NCI-H524 treated with DMSO at 0.1 percent for 48 hours (cell line): Measurements from ENCODE around the gene PABPN1L.

Source experiments
- DNase-seq: peaks from one replicate; lab custom pipeline; 2025; lab: John Stamatoyannopoulos, UW

Gene PABPN1L

DNA sequence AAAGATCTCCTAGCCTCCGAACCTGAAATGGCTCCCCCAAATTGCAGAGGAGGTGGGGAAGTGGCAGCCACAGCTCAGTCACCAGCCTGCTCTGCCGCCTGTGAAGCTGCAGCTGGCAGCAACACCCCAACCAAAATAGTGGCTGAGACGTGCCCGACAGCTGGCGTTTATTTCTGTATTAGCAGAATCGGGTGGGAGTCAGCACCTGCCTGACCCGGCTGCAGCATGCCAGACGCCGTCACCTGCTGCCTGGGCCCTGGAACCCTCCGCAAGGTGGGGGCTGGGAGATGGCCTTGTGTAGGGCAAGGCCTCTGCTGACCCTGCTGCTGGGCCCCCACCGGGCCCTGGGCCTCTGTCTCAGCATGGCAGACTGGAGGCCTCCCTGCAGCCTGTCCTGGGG, 17.5 kb upstream of the PABPN1L start:
- no peak for DNase-seq

DNA sequence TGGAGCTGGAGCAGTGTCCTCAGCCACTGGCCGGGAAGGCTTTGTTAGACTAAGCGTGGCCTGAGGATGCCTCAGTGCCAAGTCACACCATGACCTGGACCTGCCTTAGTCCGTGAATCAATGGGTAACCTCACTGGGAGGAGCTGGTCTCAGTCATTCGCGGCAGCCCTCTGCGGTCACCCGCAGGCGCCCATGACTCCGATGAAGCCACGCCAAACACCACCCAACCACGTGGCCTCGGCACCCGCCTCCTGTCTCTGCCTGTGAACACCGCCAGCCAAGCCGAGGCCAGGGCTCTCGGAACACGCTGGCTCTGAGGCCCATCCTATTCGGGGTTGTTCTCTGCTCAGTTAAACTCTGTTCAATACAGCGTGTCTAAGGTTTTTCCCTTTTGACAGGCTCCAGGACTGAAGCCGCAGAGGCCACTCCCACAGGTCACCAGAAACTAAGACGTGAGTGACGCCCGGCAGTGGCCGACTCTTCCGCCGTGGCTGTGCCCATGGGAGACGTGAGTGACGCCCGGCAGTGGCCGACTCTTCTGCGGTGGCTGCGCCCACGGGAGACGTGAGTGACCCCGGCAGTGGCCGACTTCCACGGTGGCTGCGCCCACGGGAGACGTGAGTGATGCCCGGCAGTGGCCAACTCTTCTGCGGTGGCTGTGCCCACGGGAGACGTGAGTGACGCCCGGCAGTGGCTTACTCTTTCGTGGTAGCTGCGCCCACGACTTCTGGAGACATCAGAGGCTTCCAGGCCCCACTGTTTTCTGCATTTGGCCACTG, 16.8 kb upstream of the PABPN1L start:
- no peak for DNase-seq

DNA sequence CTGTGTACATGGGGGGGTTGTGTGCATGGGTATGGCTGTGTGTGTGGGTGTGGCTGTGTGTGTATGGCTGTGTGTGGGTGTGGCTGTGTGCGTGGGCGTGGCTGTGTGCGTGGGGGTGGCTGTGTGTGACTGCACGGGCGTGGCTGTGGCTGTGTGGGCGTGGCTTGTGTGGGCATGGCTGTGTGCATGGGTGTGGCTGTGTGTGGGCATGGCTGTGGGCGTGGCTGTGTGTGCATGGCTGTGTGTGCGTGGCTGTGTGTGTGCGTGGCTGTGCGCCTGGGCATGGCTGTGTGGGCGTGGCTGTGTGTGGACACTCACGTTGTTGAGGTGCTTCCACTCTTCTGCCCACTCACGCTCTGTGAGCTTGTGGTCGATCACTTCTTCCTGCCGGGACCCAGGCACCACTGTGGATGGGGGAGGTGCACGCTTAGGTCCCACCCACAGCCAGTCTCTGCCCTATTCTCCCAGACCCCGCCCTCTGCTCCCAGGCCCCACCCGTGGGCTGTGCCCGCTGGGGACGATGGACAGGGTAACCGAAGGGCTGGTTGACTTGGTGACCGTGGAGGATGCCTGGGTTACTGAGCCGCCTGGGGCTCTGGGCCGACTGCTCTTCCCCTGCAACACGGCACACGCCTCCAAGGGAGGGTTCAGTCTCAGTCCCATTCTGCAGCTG, 16.0 kb upstream of the PABPN1L start:
- no peak for DNase-seq

DNA sequence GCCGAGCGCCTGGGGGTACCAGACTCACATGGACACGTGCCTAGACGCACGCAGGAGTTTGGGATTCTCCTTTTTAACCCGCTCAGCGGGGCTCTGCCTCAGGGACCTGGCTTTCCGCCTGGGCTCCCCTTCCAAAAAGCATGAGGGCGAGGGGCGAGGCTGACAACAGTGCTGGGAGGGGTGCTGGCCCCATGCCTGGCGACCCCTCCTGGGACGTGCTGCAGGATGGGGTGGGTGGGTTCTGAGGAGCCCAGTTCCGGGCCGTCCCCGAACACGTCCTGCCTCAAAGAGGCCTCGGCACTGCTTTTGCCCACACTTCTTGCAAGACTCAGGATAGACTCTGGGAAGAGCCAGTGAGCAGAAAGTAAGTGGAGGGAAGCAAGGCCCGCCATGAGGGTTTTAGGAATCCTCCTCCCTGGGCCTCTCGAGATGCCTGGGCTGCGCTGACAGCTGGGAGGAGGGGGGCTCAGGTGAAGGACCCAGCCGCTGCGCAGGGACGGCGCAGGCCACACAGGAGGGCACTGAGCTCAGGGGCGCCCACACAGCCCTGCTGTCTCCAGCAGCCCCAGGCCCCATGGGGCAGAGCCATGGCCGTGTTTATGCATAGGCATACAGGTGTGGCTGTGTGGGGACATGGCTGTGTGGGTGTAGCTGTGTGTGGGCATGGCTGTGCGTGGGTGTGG, 15.4 kb upstream of the PABPN1L start:
- no peak for DNase-seq

DNA sequence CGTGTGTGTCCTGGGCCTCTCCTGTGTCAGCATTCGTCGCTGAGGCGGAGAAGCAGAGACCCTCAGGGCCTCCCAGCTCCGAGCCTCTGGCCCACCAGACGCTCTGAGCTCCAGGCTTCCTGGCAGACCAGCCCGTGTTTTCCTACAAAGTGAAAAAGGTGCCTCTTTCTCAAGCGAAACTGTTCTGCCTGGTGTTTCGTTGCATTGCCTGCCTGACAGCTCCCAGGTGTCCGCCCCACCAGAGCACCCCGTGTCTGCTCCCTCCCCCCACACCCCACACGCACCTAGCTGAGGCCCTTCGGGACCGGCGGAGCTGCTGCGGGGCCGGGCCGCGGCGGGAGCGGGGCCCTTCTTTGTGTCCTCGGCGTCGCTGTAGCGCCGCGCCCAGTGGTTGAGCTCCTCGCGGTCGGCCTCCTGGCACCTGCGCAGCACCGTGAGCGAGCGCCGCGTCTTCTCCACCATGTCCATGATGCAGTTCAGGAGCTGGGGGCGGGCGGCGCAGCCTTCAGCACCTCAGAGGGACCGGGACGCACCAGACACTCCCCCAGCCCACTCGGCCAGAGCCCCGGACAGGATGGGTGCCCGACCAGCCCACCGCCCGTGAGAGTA, 14.7 kb upstream of the PABPN1L start:
- DNase-seq: no peak

DNA sequence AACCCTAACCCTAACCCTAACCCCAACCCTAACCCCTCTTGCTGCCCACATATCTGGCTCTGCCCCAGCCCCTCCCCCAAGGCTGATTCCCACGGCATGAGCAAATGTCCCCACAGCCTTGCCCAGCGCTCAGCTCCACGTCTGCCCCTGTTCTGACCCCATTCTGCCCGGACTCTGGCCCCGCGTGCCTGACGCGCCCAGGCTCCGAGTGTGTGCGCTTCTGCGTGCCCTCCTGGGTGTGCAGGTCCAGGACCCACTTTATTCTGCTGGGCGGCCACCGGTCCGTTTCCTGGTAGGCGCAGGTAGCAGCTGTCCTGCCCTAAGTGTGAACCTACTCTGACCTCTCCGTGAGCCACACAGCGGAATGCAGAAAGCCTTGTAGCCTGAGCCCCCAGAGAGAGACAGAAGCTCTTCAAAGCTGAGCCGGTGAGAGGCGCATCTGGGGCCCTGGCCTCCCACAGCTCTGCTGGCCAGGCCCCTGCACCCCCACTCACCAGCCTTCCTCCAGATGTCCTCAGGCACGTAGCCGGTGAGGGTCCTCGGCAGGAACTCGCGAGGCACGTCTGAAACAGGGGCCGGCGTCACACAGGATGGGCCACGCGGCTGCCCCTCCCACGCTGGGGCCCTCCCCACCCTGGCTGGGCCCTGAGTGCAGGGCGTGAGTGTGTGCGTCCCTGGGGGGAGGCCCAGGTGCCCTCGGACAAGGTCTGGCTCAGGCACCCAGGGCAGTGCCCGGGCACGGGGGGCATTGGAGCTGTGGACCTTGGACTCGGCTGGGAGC, 14.0 kb upstream of the PABPN1L start:
- no peak for DNase-seq

DNA sequence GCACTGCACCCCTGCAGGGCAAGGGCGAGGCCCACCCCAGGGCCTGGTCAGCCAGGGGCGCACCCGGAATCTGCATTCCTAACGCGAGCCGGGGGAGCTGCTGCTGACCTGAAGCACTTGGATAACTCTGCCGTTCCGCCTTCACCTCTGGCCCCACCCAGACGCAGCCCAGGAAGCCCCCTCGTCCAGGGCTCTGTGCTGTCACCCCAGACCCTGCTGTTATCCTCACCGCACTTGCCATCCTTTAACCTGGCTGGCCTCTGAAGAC, 13.3 kb upstream of the PABPN1L start:
- no peak for DNase-seq

DNA sequence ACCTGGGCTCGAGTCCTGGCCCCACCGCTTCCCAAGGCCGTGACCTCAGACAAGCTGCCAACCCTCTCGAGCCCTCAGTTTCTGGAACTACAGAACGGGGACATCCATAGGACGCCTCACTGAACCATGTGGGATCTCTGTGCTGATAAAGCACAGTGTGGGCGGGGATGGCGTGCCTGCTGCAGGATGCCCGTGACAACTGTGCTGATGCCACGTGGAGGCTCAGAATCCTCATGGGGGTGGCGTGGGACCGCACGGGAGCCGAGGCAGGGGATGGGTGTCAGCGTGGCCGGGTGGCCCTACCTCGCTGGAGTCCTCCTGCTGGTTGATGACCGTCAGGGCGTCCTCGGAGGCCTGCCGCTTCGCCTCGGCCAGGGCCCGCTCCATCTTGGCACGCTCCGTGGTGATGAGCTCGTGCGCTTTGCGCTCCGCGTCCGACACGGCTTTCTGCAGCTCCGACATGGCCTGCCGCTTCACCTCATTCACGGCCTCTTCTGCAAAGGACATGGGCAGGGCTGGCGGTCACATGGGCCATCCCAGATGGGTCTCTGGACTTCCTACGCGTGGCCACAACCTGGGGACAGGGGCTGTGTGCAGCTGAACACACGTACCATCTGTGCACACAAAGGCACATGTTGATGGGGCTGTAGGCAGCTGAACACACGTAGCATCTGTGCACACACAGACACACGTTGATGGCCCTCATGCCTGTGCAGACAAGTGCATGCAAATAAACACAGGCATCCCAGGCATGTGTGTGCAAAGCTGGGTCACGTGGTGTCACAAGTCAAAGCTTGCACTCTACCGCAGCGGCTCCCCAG, 12.7 kb upstream of the PABPN1L start:
- DNase-seq: no peak

DNA sequence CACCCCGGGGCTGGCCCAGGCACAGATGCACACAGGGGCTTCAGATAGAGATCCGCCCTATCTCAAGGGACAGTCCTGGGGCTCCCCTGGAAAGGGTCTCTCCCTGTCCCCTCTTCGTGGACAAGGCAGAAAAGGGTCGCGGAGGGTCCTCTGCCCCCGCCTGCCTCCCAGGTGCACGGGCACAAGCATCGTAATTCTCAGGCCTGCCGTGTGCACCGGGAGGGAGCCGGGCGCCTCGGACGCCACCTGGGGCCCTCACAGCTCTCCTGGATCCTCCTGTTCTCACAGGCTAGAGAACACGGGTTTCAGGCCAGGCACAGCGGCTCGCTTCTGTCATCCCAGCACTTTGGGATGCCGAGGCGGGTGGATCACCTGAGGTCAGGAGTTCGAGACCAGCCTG, 11.9 kb upstream of the PABPN1L start:
- DNase-seq: no peak

DNA sequence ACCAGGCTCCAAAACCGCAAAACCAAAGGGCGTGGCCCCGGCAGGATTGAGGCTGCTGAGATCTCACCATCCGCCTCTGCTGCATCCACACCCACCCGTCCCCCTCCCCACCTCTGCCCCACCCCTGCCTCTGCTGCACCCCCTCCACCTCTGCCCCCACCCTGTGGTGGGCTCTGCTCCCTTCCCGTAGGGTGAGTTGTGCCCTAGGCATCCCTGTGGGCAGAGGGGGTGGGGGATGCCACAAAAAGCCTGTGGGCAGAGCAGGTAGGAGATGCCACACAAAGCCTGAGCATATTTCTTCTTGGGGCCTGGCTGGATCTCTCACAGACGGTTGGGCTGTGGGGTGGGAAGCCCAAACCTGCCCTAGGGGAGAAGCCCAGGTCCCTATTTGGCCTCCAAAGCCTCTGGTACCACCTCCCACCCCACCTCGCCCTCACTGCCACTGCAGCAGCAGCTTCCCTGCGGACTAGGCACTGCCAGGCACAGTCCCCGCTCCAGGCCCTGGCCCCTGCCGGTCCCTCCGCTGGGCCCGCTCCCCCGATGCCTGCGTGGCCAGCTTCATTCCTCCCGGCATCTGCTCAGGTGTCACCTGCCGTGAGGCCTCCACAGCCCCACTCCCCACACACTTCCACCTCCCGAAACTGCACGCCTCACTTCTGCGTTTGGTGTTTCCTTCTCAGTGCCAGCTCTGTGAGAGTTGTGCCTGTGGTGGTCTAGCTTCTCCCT, 11.3 kb upstream of the PABPN1L start:
- DNase-seq: no peak

DNA sequence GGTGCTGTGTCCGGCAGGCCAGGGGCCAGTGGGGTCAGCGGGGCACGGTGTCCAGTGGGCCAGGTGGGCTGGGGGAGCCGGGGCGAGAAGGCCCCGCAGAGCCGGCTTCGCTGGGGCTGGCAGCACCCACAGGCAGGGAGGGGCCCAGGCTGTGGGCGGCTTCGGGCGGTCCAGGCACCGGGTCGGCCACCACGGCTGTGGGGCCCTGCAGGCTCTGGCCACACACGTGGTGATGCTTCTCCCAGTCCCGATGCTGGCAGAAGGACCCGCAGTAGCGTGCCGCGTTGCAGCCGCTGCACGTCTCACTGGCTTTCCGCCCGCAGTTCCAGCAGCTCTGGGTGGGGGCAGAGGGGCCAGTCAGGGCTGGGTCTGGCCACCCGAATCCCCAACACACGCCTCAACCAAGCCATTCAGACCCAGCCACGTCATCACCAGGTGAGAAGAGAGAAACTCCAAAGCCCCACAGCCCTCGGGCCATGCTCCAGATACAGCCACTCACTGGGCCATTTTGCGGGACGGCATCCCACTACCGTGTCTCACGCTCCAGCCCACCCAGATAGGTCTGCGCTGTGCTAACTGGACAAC, 10.6 kb upstream of the PABPN1L start:
- no peak for DNase-seq

DNA sequence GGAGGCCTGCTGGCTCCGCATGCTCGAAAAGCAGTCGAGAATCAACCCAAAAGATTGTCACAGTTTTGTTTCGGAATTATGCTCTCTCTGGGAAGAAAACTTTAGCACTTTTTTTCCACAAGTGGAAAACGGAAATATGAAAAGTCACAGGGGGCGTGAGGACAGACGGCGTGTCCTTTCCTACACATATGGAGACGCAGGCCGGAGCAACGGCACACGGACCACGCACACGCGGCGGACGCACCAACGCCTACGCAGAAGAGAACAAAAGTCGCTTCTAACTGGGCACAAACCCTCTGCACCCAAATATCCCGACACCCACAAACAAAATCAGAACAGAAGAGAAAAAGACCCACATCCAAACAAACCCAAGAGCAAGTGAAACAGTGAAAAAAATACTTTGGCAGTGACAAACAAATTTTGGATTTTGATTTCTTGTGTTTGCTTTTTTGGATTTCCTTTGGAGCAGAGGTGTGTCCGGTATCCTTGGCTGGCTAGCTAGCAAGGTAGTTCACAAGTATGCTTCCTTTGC, 9.3 kb upstream of the PABPN1L start:
- no peak for DNase-seq

DNA sequence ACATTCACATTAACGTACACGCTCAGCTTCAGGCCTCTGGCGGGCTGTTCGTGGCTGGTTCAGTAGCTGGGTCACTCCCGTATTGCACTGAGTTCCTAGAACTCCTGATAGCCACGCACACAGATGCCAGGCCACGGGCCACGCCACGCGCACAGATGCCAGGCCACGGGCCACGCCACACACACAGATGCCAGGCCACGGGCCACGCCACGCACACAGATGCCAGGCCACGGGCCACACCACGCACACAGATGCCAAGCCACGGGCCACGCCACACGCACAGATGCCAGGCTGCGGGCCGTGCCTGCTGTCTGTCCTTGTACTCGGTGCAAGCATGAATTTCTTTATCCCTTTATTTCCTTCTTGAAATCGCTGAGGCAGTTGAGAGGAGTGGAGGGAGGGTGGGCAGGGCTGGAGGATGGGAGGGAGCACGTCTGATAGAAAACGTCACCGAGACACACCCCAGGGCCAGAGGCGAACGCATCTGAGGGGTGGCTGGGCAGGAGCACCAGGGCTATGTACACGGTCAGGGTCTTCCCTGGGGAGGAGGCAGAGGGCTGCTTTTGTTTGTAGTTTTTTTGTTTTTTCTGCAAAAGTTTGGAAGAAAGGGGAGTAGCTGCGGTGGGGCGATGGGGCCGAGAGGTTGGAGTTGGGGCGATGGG, 8.6 kb upstream of the PABPN1L start:
- no peak for DNase-seq

DNA sequence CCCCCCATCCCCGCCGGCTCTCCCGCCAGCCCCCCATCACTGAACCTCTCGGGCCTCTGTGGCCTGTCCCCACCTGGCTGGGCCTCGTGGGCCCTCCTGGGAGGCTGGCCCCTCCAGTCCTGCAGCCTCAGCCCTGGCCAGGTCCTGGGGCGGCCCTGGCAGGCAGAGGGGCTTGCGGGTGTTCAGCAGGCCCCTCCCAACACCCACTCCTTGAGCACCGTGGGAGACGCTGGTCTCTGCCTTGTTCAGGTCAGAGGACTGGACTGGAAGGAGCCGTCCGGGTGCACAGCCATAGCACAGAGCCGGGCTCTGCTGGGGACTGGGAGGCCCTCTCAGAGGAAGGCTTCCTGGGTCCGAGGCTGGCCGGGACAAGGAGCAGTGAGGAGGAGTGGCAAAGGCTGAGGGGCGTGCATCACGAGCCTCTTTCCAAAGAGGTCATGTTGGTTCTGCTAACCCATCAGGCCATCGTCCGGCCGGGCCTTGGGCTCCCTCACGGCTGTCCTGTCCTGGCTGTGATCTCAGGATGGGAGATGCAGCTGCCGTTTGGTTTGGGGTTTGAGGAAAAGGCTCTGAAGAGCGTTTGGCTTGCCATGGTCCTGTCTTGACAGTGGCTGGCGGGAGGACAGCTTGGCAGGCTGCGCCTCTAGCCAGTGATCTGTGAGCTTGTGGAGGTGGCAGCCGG, 6.3 kb upstream of the PABPN1L start:
- DNase-seq: no peak

DNA sequence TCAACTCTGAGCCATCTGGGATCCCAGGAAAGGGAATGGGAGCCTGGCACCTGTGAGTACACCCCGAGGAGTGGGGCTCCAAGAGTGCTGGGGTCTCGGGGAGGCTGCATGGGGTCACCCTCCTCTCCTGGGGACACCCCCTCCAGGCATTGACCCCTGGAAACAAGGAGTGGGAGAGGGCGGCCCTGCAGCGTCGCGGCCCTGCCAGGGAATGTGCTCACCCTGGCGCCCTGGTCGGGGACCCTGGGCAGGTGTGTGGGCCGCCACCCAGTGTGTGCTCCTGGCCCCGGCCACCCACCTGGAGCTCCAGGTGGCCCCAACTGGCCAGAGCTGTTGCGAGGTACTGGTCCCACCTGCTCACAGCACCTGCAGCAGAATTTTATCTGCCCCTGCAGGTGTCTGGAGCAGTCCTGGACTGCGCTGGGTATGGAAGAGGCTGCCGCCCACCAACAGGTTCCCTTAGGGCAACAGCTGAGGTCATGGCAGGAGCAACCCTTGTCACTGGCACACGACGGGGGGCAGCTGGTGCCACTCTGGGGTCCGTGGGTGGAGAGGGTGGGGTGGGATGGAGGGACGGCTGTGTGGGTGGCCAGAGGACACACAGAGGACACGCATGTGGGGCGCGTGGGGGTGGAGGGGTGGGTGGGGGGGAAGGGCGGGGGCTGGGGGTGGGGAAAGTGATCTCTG, 5.4 kb upstream of the PABPN1L start:
- no peak for DNase-seq

DNA sequence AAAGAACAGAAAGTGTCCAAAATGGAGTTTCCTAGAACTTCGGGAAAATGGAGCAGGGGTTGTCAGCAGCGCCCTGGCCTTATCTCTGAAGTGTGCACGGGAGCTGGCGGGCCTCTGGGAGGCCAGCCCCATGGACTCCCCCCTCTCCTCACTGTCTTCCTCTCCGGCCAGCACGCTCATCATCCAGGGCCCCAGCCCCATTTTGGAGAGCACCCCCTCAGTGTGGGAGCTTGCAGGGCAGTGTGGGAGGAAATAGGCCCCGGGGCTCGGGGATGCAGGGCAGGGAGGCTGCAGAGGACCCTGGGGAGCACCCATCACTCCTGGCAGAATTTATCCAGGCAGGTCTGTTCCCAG, 4.9 kb upstream of the PABPN1L start:
- no peak for DNase-seq

DNA sequence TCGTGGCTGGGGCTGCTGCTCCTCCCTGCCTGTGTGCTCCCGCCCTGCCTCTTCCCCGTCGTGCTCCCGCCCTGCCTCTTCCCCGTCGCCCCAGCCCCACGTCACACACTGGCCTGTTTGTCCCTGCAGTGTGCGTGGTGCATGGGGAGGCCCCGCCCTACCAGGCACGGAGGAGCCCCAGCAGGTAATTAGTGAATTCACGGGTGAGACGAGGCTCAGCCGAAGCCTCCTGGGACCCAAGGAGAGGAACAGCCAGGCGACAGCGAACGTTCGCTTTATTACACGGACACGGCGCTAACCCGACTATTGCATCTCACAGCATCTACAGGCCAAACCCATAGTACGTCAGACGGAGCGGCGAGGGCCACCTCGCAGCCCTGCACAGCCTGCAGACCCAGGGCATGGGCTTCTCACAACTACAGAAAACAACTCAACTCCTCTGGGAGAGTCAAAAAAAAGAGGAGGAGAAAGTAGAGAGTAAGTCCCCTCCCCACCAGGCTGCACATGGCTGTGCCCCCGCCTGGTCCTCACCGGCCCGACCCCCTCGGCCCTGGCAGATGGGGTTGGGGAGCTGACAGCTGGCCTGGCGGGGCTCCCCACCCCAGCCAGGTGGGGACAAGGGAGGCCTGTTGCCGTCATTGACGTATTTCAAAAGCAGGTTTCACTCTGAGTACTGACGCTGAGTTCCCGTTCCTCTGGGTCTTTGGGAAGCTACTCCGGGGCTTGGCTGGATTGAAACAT, 4.3 kb upstream of the PABPN1L start:
- DNase-seq: peak; percentile 76

DNA sequence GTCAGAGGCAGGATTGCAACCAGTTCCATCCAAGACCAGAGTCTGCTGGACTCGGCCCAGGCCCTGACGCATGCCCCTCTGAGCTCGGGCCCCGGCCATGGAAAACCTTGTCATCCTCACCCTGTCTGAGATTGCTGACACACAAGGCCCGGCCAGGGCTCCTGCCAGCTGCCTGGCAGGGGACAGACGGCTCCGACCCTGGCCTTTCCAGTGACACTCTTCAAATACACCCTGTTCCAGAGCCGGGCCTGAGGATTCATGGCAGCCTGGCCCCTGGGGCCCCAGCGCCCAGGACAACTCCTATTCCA, 3.2 kb upstream of the PABPN1L start:
- no peak for DNase-seq
